Mucosa of descending colon (tissue), 3 donors: ENCODE measurements around the gene LIX1L. TPM values are rescaled to one million over a fixed set of nuclear protein-coding genes. Genes with fewer than 3 reads are reported as not detected.
"Not testable (repeated sequence)": the region's sequence is repeated elsewhere in the genome, so short reads cannot be mapped to it uniquely, and the experiment has no call there.

Experiments used
- ATAC-seq: fragments of 200-7000 bp; cut with Tn5 transposase; one replicate; pipeline ENCODE4 v1.9.1; 2020; ENCODE audit warnings: mild to moderate bottlenecking, moderate library complexity
- DNase-seq, 3 donors: peaks; one replicate each; pipeline ENCODE4 v3.0.0-alpha.2; 2020
- H3K36me3 ChIP-seq: fragments of 200-600 bp; one replicate; pipeline ENCODE4 v1.8.0; 2021; ENCODE audit warnings: low read depth, mild to moderate bottlenecking
- H3K4me1 ChIP-seq: fragments of 200-600 bp; one replicate; pipeline ENCODE4 v1.8.0; 2021; ENCODE audit warnings: low read depth, mild to moderate bottlenecking
- H3K4me3 ChIP-seq: fragments of 200-600 bp; one replicate; pipeline ENCODE4 v1.8.0; 2021; ENCODE audit warnings: mild to moderate bottlenecking
- H3K9me3 ChIP-seq: fragments of 200-600 bp; one replicate; pipeline ENCODE4 v1.8.0; 2021; ENCODE audit warnings: mild to moderate bottlenecking
- intact Hi-C, 2 donors: fragments of 100-400 bp; cut with DNase I in 1 of 2; cut with micrococcal nuclease in 1 of 2; formaldehyde crosslinking; loops; one replicate each; pipeline versions ENCODE4 v1.11.0 to v1.11.1; 2022; cut with DNase I, micrococcal nuclease
- total RNA-seq, 3 donors: library from RNA; stranded (reverse); fragmentation: NEBNext Ultra II Directional in 2 of 3; extraction: Animal tissue kit (Norgen Biotek cat#: 25700) in 2 of 3; gene quantifications; one replicate each; pipeline versions ENCODE4 v1.2.1 to v1.2.4, GENCODE V29; 2021 to 2023
- TF ChIP-seq, protein P1 (sequence below): fragments of 200-600 bp; IDR thresholded peaks from one replicate; pipeline ENCODE4 v1.8.0; 2022; ENCODE audit warnings: antibody characterized with exemption, mild to moderate bottlenecking
- donor health status: DM: no; HTN: no; CAD: no; lungs with moderate emphysema.
- donor health status: DM: no; HTN: no; CAD: no.
- donor health status: DM: no; HTN: yes; CAD: no.

Gene LIX1L
- total RNA-seq, 3 donors from 2014 or later = 3.9 to 34.3 (median 10.2) TPM

DNA sequence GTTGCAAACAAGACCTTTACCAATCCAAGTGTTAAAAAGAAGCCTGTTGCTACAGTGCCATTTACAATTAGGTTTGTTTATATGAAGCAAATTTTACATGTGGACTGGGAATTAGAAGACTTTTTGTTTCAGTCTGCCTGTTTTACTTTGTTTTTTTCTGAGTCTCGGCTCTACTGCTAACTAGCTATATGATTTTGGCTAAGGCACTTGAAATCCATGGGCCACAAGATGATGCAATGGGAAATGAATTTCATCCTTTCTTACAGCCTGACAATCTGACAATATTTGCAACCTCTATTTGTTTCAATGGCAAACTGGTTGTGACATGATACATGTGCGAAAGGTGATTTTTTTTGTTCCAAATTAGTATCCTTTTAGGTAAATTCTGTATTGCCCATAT is 35.6 kb downstream of the LIX1L start:
- intact Hi-C loops = no loop called here
- Histone ChIP-seq H3K36me3 (no peaks in the 10 kb centered on the region), H3K4me1 (peaks cover 26% of the 10 kb centered on the region), H3K9me3 (no peaks in the 10 kb centered on the region), H3K4me3 (no peak overlapping the region)
- TF ChIP-seq, protein P1, sequence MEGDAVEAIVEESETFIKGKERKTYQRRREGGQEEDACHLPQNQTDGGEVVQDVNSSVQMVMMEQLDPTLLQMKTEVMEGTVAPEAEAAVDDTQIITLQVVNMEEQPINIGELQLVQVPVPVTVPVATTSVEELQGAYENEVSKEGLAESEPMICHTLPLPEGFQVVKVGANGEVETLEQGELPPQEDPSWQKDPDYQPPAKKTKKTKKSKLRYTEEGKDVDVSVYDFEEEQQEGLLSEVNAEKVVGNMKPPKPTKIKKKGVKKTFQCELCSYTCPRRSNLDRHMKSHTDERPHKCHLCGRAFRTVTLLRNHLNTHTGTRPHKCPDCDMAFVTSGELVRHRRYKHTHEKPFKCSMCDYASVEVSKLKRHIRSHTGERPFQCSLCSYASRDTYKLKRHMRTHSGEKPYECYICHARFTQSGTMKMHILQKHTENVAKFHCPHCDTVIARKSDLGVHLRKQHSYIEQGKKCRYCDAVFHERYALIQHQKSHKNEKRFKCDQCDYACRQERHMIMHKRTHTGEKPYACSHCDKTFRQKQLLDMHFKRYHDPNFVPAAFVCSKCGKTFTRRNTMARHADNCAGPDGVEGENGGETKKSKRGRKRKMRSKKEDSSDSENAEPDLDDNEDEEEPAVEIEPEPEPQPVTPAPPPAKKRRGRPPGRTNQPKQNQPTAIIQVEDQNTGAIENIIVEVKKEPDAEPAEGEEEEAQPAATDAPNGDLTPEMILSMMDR = no peak
- DNase-seq (no peak), ATAC-seq (no peak)

DNA sequence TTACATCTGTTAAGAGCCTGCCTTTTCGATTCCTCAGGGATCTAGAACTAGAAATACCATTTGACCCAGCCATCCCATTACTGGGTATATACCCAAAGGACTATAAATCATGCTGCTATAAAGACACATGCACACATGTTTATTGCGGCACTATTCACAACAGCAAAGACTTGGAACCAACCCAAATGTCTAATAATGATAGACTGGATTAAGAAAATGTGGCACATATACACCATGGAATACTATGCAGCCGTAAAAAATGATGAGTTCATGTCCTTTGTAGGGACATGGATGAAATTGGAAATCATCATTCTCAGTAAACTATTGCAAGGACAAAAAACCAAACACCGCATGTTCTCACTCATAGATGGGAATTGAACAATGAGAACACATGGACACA is 37.5 kb downstream of the LIX1L start:
- H3K4me3 ChIP-seq, ATAC-seq, H3K9me3 ChIP-seq, H3K36me3 ChIP-seq, intact Hi-C loops, DNase-seq: not testable (repeated sequence)
- H3K4me1 ChIP-seq = peaks cover 22% of the 10 kb centered on the region

DNA sequence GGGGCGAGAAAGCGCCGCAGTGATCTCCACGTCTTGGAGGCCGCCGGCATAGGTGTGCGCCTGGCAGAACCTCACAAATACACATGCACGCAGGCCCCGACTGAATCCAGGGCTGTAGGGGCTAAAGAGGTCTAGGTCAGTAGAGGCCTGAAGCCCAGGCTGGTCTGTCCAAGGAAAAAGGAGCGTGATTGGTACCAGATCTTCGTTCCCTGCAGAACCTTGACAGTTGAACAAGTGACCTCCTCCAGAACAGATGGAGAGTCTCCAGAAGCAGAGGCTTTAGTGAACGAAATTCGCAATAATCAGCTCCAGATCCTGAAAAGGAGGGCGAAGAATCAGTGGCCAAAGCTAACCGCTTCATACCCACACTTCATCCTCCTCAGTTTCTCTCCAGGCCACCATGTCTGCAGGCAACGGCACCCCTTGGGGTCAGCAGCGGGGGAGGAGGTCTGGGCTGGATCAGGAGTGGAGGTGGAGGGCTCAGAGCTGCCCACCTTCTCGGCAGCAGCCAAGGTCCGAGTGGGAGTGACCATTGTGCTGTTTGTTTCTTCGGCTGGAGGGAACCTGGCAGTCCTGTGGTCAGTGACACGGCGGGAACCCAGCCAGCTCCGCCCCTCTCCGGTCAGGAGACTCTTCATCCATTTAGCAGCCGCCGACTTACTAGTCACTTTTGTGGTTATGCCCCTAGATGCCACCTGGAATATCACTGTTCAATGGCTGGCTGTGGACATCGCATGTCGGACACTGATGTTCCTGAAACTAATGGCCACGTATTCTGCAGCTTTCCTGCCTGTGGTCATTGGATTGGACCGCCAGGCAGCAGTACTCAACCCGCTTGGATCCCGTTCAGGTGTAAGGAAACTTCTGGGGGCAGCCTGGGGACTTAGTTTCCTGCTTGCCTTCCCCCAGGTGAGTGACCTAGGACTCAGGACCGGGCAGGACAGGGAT is 38.6 kb downstream of the LIX1L start:
- intact Hi-C loops = loop anchor here in 1 of 2 donors (10.0 kb wide), 1 partner anchor 46 kb away; the partner anchor contains the start of genes ANKRD34A and POLR3GL
- Histone ChIP-seq H3K9me3 (no peaks in the 10 kb centered on the region), H3K4me3 (peak overlapping the region; percentile 70), H3K4me1 (peaks cover 22% of the 10 kb centered on the region), H3K36me3 (no peaks in the 10 kb centered on the region)
- DNase-seq (peak; percentile 68 to 83 (median 69)), ATAC-seq (peak; percentile 93)
- TF ChIP-seq, protein P1 = no peak

DNA sequence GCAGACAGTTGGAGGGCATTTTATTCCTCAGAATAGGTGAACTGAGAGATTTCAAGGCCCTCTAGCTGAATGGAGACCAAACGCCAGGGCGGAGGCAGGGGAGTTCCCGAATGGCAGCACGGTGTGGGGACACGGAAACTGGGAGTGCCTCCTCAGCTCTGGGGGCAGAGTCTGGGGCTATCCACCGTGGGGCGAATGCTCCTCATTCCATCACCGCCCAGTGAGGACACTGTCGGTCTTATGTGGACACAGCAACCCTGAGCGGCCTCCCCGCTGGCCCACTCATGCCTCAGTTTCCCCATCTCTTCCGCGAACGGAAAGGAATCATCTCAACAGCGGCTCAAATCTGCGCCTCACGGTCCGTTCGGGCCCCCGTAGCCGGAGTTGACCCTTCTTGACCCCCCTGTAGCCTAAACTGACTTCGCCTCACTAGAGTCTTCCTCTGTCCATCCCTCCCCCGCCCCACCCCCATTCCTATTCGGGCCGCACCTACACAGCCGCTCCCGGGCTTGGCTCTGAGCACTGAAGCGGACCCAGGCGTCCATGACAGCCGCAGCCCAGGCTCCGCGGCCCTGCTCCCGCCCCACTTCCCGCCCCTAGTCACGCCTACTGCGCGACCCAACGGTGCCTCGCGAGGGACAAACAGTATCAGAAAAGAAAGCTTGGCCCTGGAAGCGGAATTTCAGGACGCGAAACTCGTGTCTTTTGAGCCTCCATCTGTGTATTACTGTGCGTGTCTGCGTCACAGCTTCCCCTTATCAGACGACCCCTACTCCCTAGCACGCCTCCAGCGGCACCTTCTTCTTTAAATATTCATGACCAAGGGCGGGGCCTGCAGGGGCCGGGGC is 39.4 kb downstream of the LIX1L start, which contains the start of gene PEX11B:
Gene PEX11B (minus strand): TSS at position 574 of the 848 bp plus-strand sequence. CDS start 29 bp downstream, at position 545.
- TF ChIP-seq, protein P1 = no peak
- peaks cover 22% of the 10 kb centered on the region for H3K4me1 ChIP-seq
- ATAC-seq = peak; percentile 96
- no peaks in the 10 kb centered on the region for H3K9me3 ChIP-seq
- peak; percentile 94 to 95 (median 94) for DNase-seq
- H3K36me3 ChIP-seq = no peaks in the 10 kb centered on the region
- intact Hi-C loops = loop anchor here in 1 of 2 donors (10.0 kb wide), 1 partner anchor 46 kb away; the partner anchor contains the start of genes ANKRD34A and POLR3GL
- peak within 1 kb of the TSS; percentile 70 for H3K4me3 ChIP-seq

DNA sequence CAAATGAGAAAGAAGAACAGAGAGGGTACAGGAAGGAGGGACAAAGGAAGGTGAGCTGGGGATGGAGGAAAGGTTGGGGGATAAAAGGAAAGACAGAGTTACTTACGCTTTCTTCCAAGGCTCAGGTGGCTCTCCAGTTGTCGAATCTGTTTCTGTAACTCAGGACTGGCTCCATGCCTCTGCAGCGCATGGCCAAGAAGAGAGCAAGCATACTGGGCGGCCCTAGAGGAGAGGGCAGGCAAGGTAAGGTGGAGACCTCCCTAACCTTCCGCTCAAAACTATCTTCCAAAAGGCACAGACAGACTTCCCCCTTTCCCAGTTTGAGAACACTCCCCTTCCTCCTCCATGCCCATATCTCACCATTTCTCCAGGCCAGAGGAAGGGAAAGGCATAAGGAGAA is 40.2 kb downstream of the LIX1L start:
- ATAC-seq (no peak), DNase-seq (no peak)
- H3K4me1 ChIP-seq = peaks cover 22% of the 10 kb centered on the region
- no peaks in the 10 kb centered on the region for H3K36me3 ChIP-seq
- no peaks in the 10 kb centered on the region for H3K9me3 ChIP-seq
- intact Hi-C loops = loop anchor here in 1 of 2 donors (10.0 kb wide), 1 partner anchor 47 kb away; the partner anchor contains the start of genes ANKRD34A and POLR3GL
- TF ChIP-seq, protein P1 = no peak
- H3K4me3 ChIP-seq = no peak overlapping the region
